Fibroblast of the conjunctiva (primary cell): ENCODE results near the gene ZNF668.
A peak's percentile ranks its signal among the peaks of the same experiment; 100 is the strongest.
"Not testable (repeated sequence)": the region's sequence is repeated elsewhere in the genome, so short reads cannot be mapped to it uniquely, and the experiment has no call there.

Source experiments
- DNase-seq: peaks from one replicate; pipeline ENCODE4 v3.0.0-alpha.2; 2010; ENCODE audit warnings: low read depth

The ZNF668 gene

GRCh38 chr16:31100876-31101641 lies 27.0 kb upstream of the ZNF668 start:
- not testable (repeated sequence) for DNase-seq

DNA sequence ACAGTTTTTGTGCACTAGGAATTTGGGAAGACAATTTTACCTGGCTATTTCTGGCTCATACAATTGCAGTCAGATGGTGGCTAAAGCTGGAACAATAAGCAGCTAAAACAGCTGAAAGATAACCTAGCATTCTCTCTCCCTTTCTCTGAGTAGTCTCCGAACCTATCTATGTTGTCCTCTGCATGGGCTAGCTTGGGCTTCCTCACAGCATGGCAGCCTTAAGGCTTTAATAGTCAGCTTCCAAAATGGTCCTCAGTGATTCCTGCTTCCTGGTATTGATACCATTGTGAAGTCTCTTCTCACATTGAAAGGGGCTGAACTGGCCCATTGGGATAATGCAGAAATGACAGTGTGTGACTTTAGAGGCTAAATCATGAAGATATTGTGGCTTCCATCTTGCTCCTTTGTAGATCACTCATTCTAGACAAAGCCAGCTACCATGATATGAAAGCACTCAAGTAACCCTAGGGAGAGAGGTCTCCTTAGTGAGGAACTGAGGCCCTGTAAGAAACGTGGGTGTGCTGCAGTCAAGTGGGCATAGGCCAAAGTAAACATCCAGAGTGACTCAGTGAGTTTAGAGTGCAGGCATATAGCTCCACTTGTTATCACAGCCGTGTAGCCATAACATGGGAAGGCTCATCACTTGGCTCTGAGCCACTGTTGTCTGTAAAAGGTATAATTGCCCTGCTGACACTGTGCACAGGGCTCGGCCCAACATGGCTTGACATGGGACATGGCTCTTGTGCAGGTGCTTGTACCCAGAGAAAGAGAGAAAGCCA lies 26.0 kb upstream of the ZNF668 start:
- DNase-seq, result no peak

DNA sequence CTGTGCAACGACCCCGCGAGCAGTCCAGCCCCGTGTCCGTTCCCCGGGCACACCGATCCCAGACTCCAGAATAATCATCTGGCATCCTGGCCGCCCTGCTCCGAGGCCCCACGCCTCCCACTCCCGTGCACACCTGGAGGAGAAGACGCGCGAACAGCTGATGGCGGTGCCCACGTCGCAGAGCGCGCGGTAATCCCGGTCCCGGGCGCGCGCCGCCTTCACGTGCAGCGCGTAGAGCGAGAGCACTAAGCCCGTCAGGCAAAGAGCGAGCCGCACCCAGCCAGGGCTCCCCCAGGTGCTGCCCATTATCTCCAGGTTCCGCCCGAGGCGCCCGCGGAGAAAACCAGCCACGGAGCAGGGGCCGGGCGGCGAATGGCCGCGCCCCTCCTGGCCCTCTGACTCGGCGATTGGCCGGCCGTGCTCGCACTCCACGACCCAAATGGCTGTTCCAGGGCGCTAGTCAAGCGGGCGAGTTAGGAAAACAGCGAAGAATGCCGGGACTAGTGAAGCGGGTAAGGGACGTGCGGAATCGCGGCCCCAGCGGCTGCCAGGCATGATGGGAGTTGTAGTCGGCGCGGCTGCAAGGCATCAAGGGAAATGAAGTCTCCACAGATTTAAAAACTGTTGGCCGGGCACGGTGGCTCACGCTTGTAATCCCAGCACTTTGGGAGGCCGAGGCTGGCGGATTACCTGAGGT lies 20.5 kb upstream of the ZNF668 start, which contains the start of gene VKORC1:
VKORC1 (minus strand) TSS at position 374 of the 697 bp plus-strand sequence; CDS start at position 306, 68 bp downstream.
- DNase-seq, result peak; percentile 96

DNA sequence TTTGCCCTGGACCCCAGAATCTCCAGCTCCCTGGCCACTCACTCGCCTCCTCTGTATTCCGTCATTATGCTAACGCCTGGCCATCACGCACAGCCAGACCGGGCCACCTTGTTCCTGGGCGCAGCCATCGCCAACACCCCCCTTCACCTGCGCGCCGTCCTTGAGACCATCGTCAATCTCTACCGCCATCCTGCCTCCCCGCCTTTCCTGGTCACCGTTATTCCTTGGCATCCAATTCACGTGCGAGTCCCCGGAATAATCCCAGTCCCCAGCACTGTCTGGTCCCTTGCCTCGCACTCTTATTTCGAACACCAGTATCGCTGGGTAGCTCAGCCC lies 20.0 kb upstream of the ZNF668 start:
- no peak for DNase-seq

GRCh38 chr16:31093132-31093703 lies 19.2 kb upstream of the ZNF668 start:
- no peak for DNase-seq

- no peak for DNase-seq
Measured at GRCh38 chr16:31092330-31092729, 18.3 kb upstream of the ZNF668 start.

GRCh38 chr16:31090540-31090939 lies 16.5 kb upstream of the ZNF668 start:
- no peak for DNase-seq

DNA sequence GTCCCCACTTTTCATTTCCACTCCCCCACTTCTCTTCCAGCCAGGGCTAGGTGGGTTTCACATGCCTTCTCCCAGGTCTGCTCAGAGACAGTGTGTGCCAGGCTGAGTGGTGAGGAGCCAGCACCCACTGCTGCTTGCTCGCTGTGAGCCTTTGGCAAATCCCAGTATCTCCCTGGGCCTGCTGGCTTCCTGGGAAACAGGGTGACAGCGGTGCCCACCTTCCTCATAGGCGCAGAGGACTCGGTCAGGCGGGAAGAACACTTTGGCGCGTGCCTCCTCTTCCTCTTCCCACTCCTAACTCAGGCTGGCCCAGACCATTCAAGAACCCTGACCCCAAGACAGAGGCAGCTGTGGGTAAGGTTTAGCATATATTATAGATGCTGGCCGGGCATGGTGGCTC lies 15.2 kb upstream of the ZNF668 start:
- DNase-seq, result no peak

GRCh38 chr16:31088459-31089183 lies 14.6 kb upstream of the ZNF668 start, which contains the start of gene PRSS53:
Gene PRSS53 (minus strand): TSS chr16:31088943. CDS start chr16:31088809, 134 bp downstream.
- no peak for DNase-seq

GRCh38 chr16:31087971-31088370 lies 13.9 kb upstream of the ZNF668 start:
- DNase-seq, result no peak

GRCh38 chr16:31087481-31087880 lies 13.4 kb upstream of the ZNF668 start:
- no peak for DNase-seq

DNA sequence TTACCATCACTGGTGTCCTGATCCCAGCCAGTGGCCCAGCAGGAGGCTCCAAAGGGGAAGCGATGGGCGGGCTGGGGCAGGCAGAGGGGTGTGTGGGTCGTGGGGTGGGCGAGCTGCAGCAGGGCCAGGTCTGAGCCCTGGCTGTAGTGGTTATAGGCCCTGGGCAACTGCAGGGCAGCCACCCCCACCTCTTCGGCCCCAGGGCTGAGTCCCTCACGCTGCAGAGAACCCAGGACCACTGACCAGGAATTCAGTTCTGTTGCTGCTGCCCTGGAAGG lies 12.5 kb upstream of the ZNF668 start:
- no peak for DNase-seq

- no peak for DNase-seq
Measured at GRCh38 chr16:31085873-31086628, 12.0 kb upstream of the ZNF668 start.

DNA sequence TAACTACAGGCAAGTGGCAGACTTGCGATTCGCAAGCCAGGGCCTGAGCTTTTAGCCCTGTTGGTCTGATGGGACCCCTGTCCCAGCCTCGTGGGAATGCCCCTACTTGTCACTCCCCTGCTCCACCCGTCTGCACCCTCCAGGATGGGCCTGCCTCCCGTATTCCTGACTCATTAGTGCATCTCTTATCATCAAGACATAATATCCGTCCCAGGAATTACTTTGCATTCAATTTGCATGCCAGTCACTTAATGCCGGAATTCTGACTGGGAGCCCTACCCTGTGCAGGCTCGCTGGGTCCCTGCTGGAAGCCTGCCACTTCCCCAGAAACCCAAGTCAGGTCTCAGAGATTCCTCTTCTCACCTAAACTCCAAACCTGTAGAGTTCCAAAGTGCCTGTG lies 11.4 kb upstream of the ZNF668 start:
- no peak for DNase-seq

DNA sequence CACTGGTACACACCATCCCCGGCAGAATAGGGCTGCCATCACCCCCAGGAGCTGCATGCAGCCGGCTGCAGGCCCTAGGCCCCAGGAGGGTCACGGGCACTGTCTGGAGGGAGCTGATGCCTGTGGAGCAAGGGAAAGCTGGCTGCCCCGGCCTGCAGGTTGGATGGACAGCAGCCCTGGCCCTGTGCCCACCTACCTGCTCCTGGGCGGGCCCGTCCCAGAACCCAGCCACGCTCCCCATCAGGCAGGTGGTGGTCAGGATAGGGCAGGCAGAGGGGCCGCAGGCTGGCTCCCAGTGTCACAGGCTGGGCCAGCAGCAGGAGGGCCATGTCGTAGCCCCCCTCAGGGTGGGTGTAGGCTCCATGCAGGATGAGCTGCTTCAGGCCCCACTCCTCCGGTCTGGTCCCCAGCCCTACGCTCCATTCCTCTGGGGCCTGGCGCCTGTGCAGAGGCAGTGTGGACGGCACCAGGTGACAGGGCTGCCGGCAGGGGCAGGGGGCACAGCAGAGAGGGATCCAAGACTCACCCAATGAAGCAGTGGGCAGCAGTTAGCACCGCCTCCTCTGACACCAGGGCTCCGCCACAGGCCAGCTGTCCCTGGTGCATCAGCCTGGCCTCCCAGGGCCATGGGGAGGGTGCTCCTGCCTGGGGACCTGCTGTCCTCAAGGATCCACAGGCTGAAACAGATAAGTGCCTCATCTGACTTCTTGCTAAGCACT lies 10.7 kb upstream of the ZNF668 start:
- DNase-seq, result no peak

DNA sequence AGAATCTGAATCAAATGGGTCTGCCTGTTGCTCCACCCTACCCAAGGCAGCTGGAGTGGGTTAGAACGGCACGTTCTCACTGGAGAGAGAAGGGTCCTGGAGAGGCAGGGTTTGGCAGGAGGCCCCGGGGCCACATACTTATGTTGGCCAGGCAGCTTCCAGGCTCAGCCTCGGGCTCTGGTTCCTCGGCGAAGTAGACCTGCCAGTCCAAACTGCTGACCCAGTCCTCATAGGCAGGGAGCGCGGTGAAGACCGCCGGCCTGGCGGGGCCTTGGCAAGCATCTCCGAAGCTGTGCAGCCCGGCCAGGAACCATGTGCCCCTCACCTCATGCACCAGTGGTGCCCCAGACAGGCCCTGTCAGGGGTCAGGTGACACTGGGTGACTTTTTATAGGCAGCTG lies 9.9 kb upstream of the ZNF668 start:
- DNase-seq, result no peak

DNA sequence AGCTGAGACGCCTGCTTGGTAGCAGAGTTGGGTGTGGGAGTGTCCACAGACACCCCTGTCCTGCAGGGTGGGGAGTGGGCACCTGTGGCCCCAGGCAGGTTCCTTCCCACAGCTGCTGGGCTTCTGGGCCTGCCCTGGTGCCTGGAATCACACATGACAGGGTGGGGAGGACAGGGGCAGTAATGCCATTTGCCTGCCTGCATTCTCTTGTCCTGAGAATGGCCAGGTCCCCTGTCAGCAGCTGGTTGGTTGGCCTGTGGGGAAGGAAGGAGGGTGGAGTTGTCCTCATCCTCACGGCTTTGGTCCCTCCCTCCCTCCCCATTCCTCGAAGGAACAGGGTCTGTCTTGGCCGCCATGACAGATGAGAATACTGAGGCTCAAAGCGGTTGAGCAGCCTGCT lies 9.5 kb upstream of the ZNF668 start:
- DNase-seq, result no peak

GRCh38 chr16:31083081-31083480 lies 9.0 kb upstream of the ZNF668 start:
- DNase-seq, result no peak

DNA sequence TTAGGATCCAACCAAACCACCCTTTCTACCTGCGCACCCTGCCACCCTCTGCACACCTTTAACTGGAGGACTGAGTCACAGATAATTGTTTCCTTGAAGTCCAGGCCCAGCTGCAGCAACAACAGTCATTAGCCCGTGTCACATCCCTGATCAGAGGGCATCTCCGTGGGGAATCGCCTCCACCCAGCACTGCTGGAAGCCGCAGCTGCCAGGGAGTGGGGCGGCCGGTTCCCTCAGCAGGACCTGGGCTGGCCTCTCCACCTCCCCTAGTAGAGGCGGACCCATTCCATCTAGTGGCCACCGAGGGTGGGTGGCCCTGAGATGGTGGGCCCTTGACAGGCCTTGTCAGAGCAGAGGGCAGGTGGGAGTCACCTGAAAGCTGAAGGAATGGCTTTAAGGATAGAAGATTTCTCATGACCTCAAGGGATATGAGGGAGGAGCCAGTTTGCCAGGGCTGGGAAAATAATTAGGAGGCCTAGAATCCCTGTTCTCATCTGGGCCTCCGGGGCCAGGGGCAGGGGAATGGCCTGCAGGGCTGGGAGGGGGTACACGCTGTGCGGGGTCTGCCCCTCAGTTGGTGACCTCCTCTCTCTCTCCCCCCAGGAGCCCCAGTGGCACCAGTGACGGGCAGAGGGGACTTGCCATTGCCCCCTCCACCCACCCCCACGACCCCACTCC lies 8.5 kb upstream of the ZNF668 start:
- DNase-seq, result no peak
